Brain microvascular endothelial cell (primary cell): ENCODE results near the gene MSI2.

Source experiments
- DNase-seq: peaks from one replicate; pipeline ENCODE4 v3.0.0-alpha.2; 2020
- H3K27ac ChIP-seq: fragments of 250-450 bp; sonication (Bioruptor Pico); 2 replicates; pipeline ENCODE4 v1.5.1; 2020; ENCODE audit warnings: mild to moderate bottlenecking, moderate library complexity
- H3K27me3 ChIP-seq: fragments of 250-450 bp; sonication (Bioruptor Pico); replicated peaks from 2 replicates; pipeline ENCODE4 v1.5.1; 2020; ENCODE audit warnings: mild to moderate bottlenecking
- H3K36me3 ChIP-seq: fragments of 250-450 bp; sonication (Bioruptor Pico); replicated peaks from 2 replicates; pipeline ENCODE4 v1.5.1; 2020; ENCODE audit warnings: mild to moderate bottlenecking
- H3K4me3 ChIP-seq: 2 replicates; pipeline ENCODE4 v1.5.1; 2011; ENCODE audit warnings: low read depth, mild to moderate bottlenecking, control low read depth, low read length, moderate library complexity
- in situ Hi-C: cut with HindIII; loops from 2 replicates; pipeline ENCODE4 v1.10.0; 2017; ENCODE audit warnings: low sequenced_read_pairs, low pct_ligation_motif_present
- TF ChIP-seq, protein P1 (sequence below): IDR thresholded peaks from 2 replicates; pipeline ENCODE4 v1.5.1; 2011; ENCODE audit warnings: low read depth, mild to moderate bottlenecking, moderate library complexity, low read length, control low read depth, inconsistent platforms; ENCODE audit errors: missing control alignments

Gene MSI2

GRCh38 chr17:57362797-57363556, 106.7 kb downstream of the MSI2 start:
- Histone ChIP-seq H3K4me3 (no peak overlapping the region), H3K36me3 (no peaks in the 10 kb centered on the region), H3K27me3 (no peaks in the 10 kb centered on the region), H3K27ac (no peak overlapping the region)
- in situ Hi-C loops: no loop called here
- DNase-seq: no peak
- TF ChIP-seq, protein P1, sequence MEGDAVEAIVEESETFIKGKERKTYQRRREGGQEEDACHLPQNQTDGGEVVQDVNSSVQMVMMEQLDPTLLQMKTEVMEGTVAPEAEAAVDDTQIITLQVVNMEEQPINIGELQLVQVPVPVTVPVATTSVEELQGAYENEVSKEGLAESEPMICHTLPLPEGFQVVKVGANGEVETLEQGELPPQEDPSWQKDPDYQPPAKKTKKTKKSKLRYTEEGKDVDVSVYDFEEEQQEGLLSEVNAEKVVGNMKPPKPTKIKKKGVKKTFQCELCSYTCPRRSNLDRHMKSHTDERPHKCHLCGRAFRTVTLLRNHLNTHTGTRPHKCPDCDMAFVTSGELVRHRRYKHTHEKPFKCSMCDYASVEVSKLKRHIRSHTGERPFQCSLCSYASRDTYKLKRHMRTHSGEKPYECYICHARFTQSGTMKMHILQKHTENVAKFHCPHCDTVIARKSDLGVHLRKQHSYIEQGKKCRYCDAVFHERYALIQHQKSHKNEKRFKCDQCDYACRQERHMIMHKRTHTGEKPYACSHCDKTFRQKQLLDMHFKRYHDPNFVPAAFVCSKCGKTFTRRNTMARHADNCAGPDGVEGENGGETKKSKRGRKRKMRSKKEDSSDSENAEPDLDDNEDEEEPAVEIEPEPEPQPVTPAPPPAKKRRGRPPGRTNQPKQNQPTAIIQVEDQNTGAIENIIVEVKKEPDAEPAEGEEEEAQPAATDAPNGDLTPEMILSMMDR: no peak

DNA sequence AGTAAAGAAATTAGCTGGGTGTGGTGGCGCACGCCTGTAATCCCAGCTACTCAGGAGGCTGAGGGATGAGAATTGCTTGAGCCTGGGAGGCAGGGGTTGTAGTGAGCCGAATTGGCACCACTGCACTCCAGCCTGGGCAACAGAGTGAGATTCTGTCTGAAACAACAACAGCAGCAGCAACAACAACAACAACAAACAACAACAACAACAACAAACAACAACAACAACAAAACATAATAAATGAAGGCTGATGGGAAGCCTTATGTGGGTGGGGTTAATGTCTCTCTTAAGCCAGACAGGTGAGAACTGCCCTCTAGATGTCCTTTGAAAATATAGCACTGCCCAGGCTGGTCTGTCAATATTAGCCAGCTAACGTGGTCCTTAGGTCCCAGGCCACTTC, 107.3 kb downstream of the MSI2 start:
- H3K36me3 ChIP-seq: no peaks in the 10 kb centered on the region
- in situ Hi-C loops: no loop called here
- H3K27me3 ChIP-seq: no peaks in the 10 kb centered on the region
- H3K27ac ChIP-seq: no peak overlapping the region
- TF ChIP-seq, protein P1: no peak
- no peak overlapping the region for H3K4me3 ChIP-seq
- no peak for DNase-seq

DNA sequence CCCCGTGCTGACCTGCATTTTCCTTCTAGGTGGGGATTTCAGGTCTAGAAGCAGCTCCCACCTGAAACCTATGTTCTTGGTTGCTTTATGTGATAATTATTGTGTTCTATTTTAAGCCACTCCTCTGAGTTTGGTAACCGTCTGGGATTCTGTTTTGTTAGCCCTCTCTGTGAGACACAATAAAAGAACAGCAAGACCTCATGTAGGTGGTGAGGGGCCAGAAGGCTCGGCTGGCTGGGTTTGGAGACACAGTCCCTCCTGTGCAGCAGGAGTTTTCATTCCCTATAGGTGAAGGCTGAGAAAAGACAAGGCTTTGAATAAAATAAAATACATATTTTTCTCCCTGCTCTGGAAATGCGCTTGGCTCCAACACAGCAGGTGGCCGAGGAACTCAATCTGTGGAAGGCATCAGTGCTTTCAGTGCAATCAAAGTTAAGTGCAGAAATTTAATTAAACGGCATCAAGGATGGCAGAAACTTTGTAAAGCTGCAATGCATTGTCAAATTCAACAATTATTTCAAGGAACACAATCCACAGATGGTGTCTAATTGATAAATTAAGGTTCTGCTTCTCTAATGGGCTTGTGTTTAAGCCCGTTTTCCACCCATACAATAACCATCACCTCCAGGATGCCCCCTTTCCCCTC, 107.8 kb downstream of the MSI2 start:
- no peak overlapping the region for H3K4me3 ChIP-seq
- TF ChIP-seq, protein P1: no peak
- H3K27me3 ChIP-seq: no peaks in the 10 kb centered on the region
- in situ Hi-C loops: no loop called here
- H3K36me3 ChIP-seq: no peaks in the 10 kb centered on the region
- H3K27ac ChIP-seq: no peak overlapping the region
- no peak for DNase-seq

DNA sequence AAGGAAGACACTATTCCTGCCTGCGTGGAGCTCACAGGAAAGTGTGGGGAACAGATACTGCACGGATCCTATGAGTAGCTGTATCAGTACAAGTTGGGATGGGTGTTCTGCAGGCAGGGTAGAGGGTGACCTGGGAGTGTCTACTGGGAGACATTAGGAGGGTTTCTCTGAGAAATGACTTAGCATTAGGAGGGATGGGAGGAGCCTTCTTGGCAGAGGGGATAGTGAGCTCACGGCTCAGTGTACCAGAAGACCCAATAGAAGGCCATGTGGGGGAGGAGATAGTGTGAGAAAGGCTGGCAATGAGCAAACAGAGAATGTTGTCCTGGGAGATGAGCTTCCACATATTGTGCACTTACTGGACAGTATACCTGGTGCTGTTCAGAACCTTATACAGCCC, 109.1 kb downstream of the MSI2 start:
- no peak overlapping the region for H3K4me3 ChIP-seq
- no peak for DNase-seq
- no peaks in the 10 kb centered on the region for H3K27me3 ChIP-seq
- no peak overlapping the region for H3K27ac ChIP-seq
- TF ChIP-seq, protein P1: no peak
- in situ Hi-C loops: no loop called here
- H3K36me3 ChIP-seq: no peaks in the 10 kb centered on the region

GRCh38 chr17:57366177-57366557, 109.8 kb downstream of the MSI2 start:
- in situ Hi-C loops: no loop called here

More at GRCh38 chr17:57366177-57366557, 109.8 kb downstream of the MSI2 start:
- Histone ChIP-seq H3K27ac (no peak overlapping the region), H3K27me3 (no peaks in the 10 kb centered on the region), H3K36me3 (no peaks in the 10 kb centered on the region), H3K4me3 (no peak overlapping the region)
- DNase-seq: no peak
- TF ChIP-seq, protein P1: no peak
